Neutrophil (primary cell): ENCODE results near the gene MYRF.

Source experiments
- H3K27ac ChIP-seq: fragments of 200-600 bp; sonication (generic); 2 replicates; pipeline ENCODE4 v1.5.1; 2016; ENCODE audit warnings: mild to moderate bottlenecking, moderate library complexity
- H3K27me3 ChIP-seq: fragments of 200-600 bp; sonication (generic); 2 replicates; pipeline ENCODE4 v1.6.0; 2016; ENCODE audit warnings: mild to moderate bottlenecking
- H3K36me3 ChIP-seq: fragments of 200-600 bp; sonication (generic); 2 replicates; pipeline ENCODE4 v1.5.1; 2017
- H3K4me1 ChIP-seq, 2 experiments: fragments of 200-600 bp in 1 of 2; sonication (generic) in 1 of 2; 1 replicate in 1 of 2; 2 replicates in 1 of 2; pipeline versions ENCODE4 v1.5.1 to v1.6.1; 2013 to 2016; ENCODE audit warnings: low read depth in 1 of 2, low read length in 1 of 2, mild to moderate bottlenecking in 1 of 2, moderate library complexity in 1 of 2; ENCODE audit not compliant: control insufficient read depth in 1 of 2, insufficient read depth in 1 of 2
- H3K4me3 ChIP-seq, 2 experiments: fragments of 200-600 bp in 1 of 2; sonication (generic) in 1 of 2; 1 replicate in 1 of 2; 2 replicates in 1 of 2; pipeline ENCODE4 v1.5.1; 2013 to 2016; ENCODE audit warnings: low read depth in 1 of 2, low read length in 1 of 2, mild to moderate bottlenecking in 1 of 2, moderate library complexity in 1 of 2
- H3K9me3 ChIP-seq: fragments of 200-600 bp; sonication (generic); 2 replicates; pipeline ENCODE4 v1.5.1; 2016
- CTCF ChIP-seq: fragments of 200-600 bp; sonication (generic); IDR thresholded peaks from 2 replicates; pipeline ENCODE4 v1.5.1; 2016; ENCODE audit warnings: antibody characterized with exemption

Gene MYRF

DNA sequence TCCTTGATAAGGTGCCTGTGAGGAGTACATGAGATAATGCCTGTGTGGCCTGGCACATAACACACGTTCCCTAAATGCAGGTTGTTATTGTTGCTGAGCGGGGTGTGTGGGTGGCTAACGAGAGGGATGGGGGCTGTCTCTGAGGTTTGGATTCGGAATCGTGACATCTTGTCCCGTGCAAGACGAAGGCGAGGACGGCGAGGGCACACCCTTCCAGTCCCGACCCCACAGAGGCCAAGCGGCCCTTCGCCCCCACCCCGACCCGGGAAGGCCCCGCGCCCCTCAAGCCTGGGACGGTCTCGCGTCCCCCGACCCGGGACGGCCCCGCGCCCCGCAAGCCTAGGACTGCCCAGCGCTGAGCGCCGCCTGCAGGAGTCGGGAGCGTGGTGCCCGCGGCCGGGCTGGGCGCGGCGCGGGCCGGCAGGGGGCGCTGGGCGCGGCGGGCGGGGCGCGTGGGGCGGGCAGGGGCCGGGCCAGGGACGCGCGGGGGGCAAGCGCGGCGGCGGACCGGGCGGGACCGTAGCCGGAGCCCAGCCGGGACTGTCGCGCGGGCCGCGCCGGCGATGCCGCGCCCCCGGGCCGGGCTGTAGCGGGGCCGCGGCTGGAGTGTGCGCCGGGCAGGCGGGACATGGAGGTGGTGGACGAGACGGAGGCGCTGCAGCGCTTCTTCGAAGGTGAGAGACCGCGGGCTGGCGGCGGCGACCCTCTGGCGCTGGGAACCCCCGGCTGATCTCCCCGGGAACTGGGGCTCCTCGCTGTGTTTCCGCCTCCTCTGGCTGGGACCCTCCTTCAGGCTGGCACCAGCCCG, at the start of gene MYRF:
TSS of gene MYRF (plus strand) at position 520 of the 808 bp plus-strand sequence. CDS start at position 629, 109 bp downstream.
- Histone ChIP-seq H3K27ac (no peak within 1 kb of the TSS), H3K9me3 (no peaks in the 10 kb centered on the region), H3K4me1 (peaks cover 0 to 4% of the 10 kb centered on the region in 2 experiments), H3K36me3 (no peaks in the 10 kb centered on the region), H3K4me3 (no peak within 1 kb of the TSS), H3K27me3 (peaks cover 72% of the 10 kb centered on the region)
- TF ChIP-seq CTCF, result no peak

- Histone ChIP-seq H3K4me3 (no peak overlapping the region), H3K27ac (no peak overlapping the region), H3K36me3 (no peaks in the 10 kb centered on the region), H3K9me3 (no peaks in the 10 kb centered on the region), H3K27me3 (no peaks in the 10 kb centered on the region), H3K4me1 (peaks cover 12 to 32% of the 10 kb centered on the region in 2 experiments)
- no peak for TF ChIP-seq CTCF
These were observed 49.6 kb upstream of the MYRF start for GRCh38 chr11:61702701-61703312.

DNA sequence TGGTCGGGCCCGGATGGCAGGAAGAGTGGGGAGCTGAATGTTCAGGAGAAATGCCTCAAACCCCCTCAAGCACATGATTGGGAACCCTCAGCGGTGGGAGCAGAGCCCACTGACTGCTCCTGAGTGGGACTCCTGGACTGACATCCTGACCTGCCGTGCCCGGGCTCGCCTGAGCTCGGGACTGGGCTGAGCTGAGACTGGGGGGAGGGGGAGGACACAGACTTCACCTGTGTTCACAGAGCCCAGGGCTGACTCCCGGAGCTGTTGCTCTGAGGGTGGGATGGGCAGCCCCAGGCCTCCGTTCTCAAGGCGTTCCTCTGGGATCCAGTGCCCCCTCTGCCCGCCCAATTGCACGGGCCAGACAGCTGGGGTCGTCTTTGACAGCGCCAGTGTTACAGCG, 47.6 kb upstream of the MYRF start:
- peaks cover 8 to 24% of the 10 kb centered on the region in 2 experiments for H3K4me1 ChIP-seq
- no peak for TF ChIP-seq CTCF
- H3K27ac ChIP-seq, result no peak overlapping the region
- H3K27me3 ChIP-seq, result no peaks in the 10 kb centered on the region
- H3K9me3 ChIP-seq, result no peaks in the 10 kb centered on the region
- H3K36me3 ChIP-seq, result no peaks in the 10 kb centered on the region
- H3K4me3 ChIP-seq, result no peak overlapping the region

DNA sequence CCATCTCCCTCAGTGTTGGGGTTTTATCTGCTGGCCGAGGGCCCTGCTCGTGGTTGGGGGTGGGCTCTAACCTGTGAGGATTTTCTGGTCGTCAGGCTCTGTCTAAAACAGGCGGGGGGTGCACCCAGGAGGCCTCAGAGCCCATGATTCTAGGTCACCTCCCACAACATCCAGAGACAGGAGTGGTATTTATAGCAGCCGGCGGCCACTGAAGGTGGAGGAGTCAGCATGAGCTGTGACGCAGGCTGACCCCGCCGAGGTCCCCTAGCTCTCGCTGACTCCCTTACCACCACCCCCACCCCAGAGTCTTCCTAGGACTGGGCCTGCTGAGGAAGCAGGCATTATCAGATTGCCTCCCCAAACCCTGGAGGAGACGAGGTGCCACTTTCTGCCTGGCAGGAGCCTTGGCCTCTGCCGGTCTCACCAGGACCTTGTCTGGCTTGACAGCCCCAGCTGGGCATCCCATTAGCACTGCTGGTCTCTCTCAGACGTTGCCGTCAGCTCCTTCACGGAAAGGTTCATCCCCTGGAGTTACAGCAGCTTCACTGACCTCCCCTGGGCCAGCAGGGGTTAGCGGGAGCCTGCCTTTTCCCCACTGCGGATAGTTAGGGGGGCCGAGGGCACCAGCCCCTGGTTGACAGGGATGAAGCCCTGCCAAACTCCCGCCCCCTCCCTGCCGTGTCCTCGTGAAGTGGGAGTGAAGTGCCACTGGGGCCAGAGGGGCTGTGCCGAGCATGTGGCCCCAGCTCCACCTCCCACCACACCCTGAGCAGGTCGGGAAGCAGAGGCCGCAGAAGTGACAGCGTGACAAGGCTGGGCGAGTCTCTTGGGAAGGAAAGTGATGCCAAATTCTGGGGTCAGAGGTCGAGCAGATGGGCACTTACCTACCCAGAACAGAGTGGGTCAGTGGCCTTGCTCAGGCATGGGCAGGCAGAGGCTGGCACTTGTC, 45.7 kb upstream of the MYRF start:
- H3K27me3 ChIP-seq, result no peaks in the 10 kb centered on the region
- no peak overlapping the region for H3K27ac ChIP-seq
- H3K4me1 ChIP-seq, result peaks cover 8 to 15% of the 10 kb centered on the region in 2 experiments
- H3K9me3 ChIP-seq, result no peaks in the 10 kb centered on the region
- no peak for TF ChIP-seq CTCF
- no peak overlapping the region for H3K4me3 ChIP-seq
- H3K36me3 ChIP-seq, result no peaks in the 10 kb centered on the region

DNA sequence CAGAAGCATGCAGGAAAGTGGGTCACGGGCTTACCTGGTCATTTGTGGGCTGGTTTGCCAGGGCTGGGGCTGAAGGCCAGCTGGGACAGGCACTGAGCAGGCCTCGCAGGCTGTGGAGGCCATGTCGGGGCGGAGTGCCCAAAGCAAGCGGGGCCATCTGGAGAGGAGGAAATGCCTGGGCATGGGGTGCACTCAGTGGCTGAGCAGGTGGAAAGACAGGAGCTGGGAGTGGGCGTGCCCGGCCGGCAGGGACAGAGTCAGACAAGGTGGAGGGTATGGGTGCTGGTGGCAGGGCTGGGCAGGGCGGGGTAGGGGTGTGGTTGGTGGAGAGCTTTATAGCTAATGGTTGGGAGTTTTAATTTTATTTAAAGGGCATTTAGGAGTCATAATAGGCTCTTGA, 44.9 kb upstream of the MYRF start:
- Histone ChIP-seq H3K27me3 (no peaks in the 10 kb centered on the region), H3K4me3 (no peak overlapping the region), H3K36me3 (no peaks in the 10 kb centered on the region), H3K9me3 (no peaks in the 10 kb centered on the region), H3K4me1 (peaks cover 6 to 9% of the 10 kb centered on the region in 2 experiments), H3K27ac (no peak overlapping the region)
- TF ChIP-seq CTCF, result no peak
